CD4-positive, alpha-beta T cell treated with Interleukin-12 subunit alpha and Interleukin-12 subunit beta, for 1 hour (primary cell): ENCODE measurements around the gene SLC66A1.

ENCODE experiments used
- DNase-seq: peaks from one replicate; pipeline ENCODE4 v3.0.0-alpha.2; 2020

SLC66A1 gene

GRCh38 chr1:19366599-19367536 lies 54.7 kb downstream of the SLC66A1 start:
- no peak for DNase-seq

- no peak for DNase-seq
Measured at GRCh38 chr1:19367584-19368041, 55.5 kb downstream of the SLC66A1 start.

- no peak for DNase-seq
Measured at GRCh38 chr1:19368050-19368449, 55.9 kb downstream of the SLC66A1 start.

- DNase-seq, result no peak
Measured at GRCh38 chr1:19368964-19369363, 56.8 kb downstream of the SLC66A1 start.

- no peak for DNase-seq
Measured at GRCh38 chr1:19369396-19370090, 57.4 kb downstream of the SLC66A1 start.

- no peak for DNase-seq
Measured at GRCh38 chr1:19370453-19371170, 58.5 kb downstream of the SLC66A1 start.

GRCh38 chr1:19371226-19372135 lies 59.4 kb downstream of the SLC66A1 start:
- DNase-seq, result no peak

- no peak for DNase-seq
Measured at GRCh38 chr1:19372136-19372514, 60.0 kb downstream of the SLC66A1 start.

GRCh38 chr1:19372602-19373001 lies 60.5 kb downstream of the SLC66A1 start:
- DNase-seq, result no peak

GRCh38 chr1:19373211-19374082 lies 61.3 kb downstream of the SLC66A1 start:
- DNase-seq, result no peak

- peak; percentile 11 for DNase-seq
Measured at GRCh38 chr1:19374083-19374801, 62.1 kb downstream of the SLC66A1 start.

- no peak for DNase-seq
Measured at GRCh38 chr1:19374926-19375325, 62.8 kb downstream of the SLC66A1 start.

- DNase-seq, result no peak
Measured at GRCh38 chr1:19375631-19376400, 63.7 kb downstream of the SLC66A1 start.

- DNase-seq, result no peak
Measured at GRCh38 chr1:19376428-19377372, 64.6 kb downstream of the SLC66A1 start.

GRCh38 chr1:19377812-19378718 lies 65.9 kb downstream of the SLC66A1 start:
- no peak for DNase-seq
